WTC11 (cell line): ENCODE data around the gene PHLDB1.

ENCODE experiments used
- ATF1 ChIP-seq: sonication (generic); formaldehyde crosslinking; IDR thresholded peaks from 2 replicates; pipeline ENCODE4 v1.8.1; 2023; ENCODE audit warnings: mild to moderate bottlenecking, moderate library complexity, missing genetic modification reagents
- ESRRA ChIP-seq: sonication (generic); formaldehyde crosslinking; IDR thresholded peaks from 2 replicates; pipeline ENCODE4 v1.8.1; 2022; ENCODE audit warnings: mild to moderate bottlenecking, missing genetic modification reagents, borderline replicate concordance
- MXD4 ChIP-seq: fragments of 250-450 bp; sonication (Bioruptor Pico); IDR thresholded peaks from 2 replicates; pipeline ENCODE4 v1.8.0; 2021; ENCODE audit warnings: mild to moderate bottlenecking, moderate library complexity, borderline replicate concordance
- SP1 ChIP-seq: sonication (generic); formaldehyde crosslinking; conservative IDR thresholded peaks from 2 replicates; pipeline ENCODE4 v1.8.1; 2022; ENCODE audit warnings: missing genetic modification reagents
- TF ChIP-seq, protein P1 (sequence below): fragments of 200-600 bp; IDR thresholded peaks from 2 replicates; pipeline ENCODE4 v1.8.0; 2022; ENCODE audit warnings: antibody characterized with exemption
- TF ChIP-seq, protein P2 (sequence below): fragments of 250-450 bp; sonication (Bioruptor Pico); IDR thresholded peaks from 2 replicates; pipeline ENCODE4 v1.9.0; 2021; ENCODE audit warnings: mild to moderate bottlenecking, borderline replicate concordance
- TF ChIP-seq, protein P3 (sequence below): sonication (generic); formaldehyde crosslinking; IDR thresholded peaks from 2 replicates; pipeline ENCODE4 v1.8.0; 2023; ENCODE audit warnings: mild to moderate bottlenecking, missing genetic modification reagents
- TF ChIP-seq, protein P4 (sequence below): sonication (generic); formaldehyde crosslinking; IDR thresholded peaks from 2 replicates; pipeline ENCODE4 v1.8.1; 2023; ENCODE audit warnings: mild to moderate bottlenecking, missing genetic modification reagents, moderate library complexity

DNA sequence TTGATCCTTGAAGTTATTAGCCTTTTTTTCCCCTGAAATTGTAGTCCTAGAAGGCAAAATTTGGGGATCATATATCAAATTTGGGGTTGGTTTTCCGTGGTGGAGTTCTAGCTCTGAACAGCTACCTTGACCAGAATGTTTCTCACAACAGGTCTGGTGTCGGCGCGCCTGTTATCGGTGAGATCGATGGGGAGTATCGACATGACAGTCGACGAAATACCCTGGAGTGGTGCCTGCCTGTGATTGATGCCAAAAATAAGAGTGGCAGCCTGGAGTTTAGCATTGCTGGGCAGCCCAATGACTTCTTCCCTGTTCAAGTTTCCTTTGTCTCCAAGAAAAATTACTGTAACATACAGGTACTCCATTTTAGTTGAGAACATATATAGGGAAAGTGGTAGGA lies 9.9 kb upstream of the PHLDB1 start:
- TF ChIP-seq, protein P1, sequence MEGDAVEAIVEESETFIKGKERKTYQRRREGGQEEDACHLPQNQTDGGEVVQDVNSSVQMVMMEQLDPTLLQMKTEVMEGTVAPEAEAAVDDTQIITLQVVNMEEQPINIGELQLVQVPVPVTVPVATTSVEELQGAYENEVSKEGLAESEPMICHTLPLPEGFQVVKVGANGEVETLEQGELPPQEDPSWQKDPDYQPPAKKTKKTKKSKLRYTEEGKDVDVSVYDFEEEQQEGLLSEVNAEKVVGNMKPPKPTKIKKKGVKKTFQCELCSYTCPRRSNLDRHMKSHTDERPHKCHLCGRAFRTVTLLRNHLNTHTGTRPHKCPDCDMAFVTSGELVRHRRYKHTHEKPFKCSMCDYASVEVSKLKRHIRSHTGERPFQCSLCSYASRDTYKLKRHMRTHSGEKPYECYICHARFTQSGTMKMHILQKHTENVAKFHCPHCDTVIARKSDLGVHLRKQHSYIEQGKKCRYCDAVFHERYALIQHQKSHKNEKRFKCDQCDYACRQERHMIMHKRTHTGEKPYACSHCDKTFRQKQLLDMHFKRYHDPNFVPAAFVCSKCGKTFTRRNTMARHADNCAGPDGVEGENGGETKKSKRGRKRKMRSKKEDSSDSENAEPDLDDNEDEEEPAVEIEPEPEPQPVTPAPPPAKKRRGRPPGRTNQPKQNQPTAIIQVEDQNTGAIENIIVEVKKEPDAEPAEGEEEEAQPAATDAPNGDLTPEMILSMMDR: no peak
- TF ChIP-seq ESRRA (CRISPR knock-in tag) (no peak), MXD4 (no peak), SP1 (CRISPR knock-in tag) (no peak), ATF1 (CRISPR knock-in tag) (no peak)
- TF ChIP-seq, protein P2, sequence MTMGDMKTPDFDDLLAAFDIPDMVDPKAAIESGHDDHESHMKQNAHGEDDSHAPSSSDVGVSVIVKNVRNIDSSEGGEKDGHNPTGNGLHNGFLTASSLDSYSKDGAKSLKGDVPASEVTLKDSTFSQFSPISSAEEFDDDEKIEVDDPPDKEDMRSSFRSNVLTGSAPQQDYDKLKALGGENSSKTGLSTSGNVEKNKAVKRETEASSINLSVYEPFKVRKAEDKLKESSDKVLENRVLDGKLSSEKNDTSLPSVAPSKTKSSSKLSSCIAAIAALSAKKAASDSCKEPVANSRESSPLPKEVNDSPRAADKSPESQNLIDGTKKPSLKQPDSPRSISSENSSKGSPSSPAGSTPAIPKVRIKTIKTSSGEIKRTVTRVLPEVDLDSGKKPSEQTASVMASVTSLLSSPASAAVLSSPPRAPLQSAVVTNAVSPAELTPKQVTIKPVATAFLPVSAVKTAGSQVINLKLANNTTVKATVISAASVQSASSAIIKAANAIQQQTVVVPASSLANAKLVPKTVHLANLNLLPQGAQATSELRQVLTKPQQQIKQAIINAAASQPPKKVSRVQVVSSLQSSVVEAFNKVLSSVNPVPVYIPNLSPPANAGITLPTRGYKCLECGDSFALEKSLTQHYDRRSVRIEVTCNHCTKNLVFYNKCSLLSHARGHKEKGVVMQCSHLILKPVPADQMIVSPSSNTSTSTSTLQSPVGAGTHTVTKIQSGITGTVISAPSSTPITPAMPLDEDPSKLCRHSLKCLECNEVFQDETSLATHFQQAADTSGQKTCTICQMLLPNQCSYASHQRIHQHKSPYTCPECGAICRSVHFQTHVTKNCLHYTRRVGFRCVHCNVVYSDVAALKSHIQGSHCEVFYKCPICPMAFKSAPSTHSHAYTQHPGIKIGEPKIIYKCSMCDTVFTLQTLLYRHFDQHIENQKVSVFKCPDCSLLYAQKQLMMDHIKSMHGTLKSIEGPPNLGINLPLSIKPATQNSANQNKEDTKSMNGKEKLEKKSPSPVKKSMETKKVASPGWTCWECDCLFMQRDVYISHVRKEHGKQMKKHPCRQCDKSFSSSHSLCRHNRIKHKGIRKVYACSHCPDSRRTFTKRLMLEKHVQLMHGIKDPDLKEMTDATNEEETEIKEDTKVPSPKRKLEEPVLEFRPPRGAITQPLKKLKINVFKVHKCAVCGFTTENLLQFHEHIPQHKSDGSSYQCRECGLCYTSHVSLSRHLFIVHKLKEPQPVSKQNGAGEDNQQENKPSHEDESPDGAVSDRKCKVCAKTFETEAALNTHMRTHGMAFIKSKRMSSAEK: no peak
- TF ChIP-seq, protein P3, sequence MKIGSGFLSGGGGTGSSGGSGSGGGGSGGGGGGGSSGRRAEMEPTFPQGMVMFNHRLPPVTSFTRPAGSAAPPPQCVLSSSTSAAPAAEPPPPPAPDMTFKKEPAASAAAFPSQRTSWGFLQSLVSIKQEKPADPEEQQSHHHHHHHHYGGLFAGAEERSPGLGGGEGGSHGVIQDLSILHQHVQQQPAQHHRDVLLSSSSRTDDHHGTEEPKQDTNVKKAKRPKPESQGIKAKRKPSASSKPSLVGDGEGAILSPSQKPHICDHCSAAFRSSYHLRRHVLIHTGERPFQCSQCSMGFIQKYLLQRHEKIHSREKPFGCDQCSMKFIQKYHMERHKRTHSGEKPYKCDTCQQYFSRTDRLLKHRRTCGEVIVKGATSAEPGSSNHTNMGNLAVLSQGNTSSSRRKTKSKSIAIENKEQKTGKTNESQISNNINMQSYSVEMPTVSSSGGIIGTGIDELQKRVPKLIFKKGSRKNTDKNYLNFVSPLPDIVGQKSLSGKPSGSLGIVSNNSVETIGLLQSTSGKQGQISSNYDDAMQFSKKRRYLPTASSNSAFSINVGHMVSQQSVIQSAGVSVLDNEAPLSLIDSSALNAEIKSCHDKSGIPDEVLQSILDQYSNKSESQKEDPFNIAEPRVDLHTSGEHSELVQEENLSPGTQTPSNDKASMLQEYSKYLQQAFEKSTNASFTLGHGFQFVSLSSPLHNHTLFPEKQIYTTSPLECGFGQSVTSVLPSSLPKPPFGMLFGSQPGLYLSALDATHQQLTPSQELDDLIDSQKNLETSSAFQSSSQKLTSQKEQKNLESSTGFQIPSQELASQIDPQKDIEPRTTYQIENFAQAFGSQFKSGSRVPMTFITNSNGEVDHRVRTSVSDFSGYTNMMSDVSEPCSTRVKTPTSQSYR (CRISPR knock-in tag): no peak
- TF ChIP-seq, protein P4, sequence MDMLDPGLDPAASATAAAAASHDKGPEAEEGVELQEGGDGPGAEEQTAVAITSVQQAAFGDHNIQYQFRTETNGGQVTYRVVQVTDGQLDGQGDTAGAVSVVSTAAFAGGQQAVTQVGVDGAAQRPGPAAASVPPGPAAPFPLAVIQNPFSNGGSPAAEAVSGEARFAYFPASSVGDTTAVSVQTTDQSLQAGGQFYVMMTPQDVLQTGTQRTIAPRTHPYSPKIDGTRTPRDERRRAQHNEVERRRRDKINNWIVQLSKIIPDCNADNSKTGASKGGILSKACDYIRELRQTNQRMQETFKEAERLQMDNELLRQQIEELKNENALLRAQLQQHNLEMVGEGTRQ: no peak
